Chondrocyte (in vitro differentiated cells): ENCODE measurements around the gene SLC5A9. TPM values are rescaled to one million over a fixed set of nuclear protein-coding genes. Genes with fewer than 3 reads are reported as not detected.

Experiments
- DNase-seq: peaks from one replicate; pipeline ENCODE4 v3.0.0; 2021; ENCODE audit warnings: mixed read lengths, low spot score
- H3K27ac Mint-ChIP-seq: one replicate; pipeline ENCODE4 v1.8.0; 2021; ENCODE audit warnings: mild to moderate bottlenecking, moderate library complexity, mixed read lengths; ENCODE audit not compliant: unreplicated experiment
- H3K27me3 Mint-ChIP-seq: 2 replicates; pipeline ENCODE4 v1.8.0; 2021; ENCODE audit warnings: low read depth, mixed read lengths
- H3K36me3 Mint-ChIP-seq: 2 replicates; pipeline ENCODE4 v1.8.0; 2021; ENCODE audit warnings: low read depth, mixed read lengths
- H3K4me1 Mint-ChIP-seq: 2 replicates; pipeline ENCODE4 v1.8.0; 2021; ENCODE audit warnings: low read depth, mild to moderate bottlenecking, mixed read lengths
- H3K4me3 Mint-ChIP-seq: one replicate; pipeline ENCODE4 v1.8.0; 2021; ENCODE audit warnings: mild to moderate bottlenecking, moderate library complexity, mixed read lengths; ENCODE audit not compliant: unreplicated experiment
- H3K9me3 Mint-ChIP-seq: 2 replicates; pipeline ENCODE4 v1.8.0; 2021; ENCODE audit warnings: low read depth, mixed read lengths
- CTCF ChIP-seq: fragments of 200-600 bp; sonication (generic); IDR thresholded peaks from 2 replicates; pipeline ENCODE4 v1.5.0; 2021; ENCODE audit warnings: antibody characterized with exemption, mild to moderate bottlenecking, moderate library complexity
- total RNA-seq: library from RNA; stranded (reverse); gene quantifications from 3 replicates; pipeline ENCODE4 v1.2.1, GENCODE V29; 2021

The SLC5A9 gene
- total RNA-seq, 1 donor from 2014 or later = not detected

GRCh38 chr1:48224791-48225190 lies 2.3 kb downstream of the SLC5A9 start:
- Mint-ChIP-seq H3K4me3 (no peak overlapping the region), H3K36me3 (no peaks in the 10 kb centered on the region), H3K27me3 (peaks cover 5% of the 10 kb centered on the region), H3K4me1 (no peaks in the 10 kb centered on the region), H3K27ac (no peak overlapping the region), H3K9me3 (no peaks in the 10 kb centered on the region)
- TF ChIP-seq CTCF = no peak
- no peak for DNase-seq

- no peak overlapping the region for H3K4me3 Mint-ChIP-seq
- H3K4me1 Mint-ChIP-seq = no peaks in the 10 kb centered on the region
- no peaks in the 10 kb centered on the region for H3K9me3 Mint-ChIP-seq
- TF ChIP-seq CTCF = no peak
- DNase-seq = no peak
- H3K36me3 Mint-ChIP-seq = no peaks in the 10 kb centered on the region
- H3K27me3 Mint-ChIP-seq = peaks cover 8% of the 10 kb centered on the region
- no peak overlapping the region for H3K27ac Mint-ChIP-seq
Observed at GRCh38 chr1:48225579-48225978, 3.1 kb downstream of the SLC5A9 start.

- no peak for DNase-seq
- Mint-ChIP-seq H3K9me3 (no peaks in the 10 kb centered on the region), H3K27ac (no peak overlapping the region), H3K36me3 (no peaks in the 10 kb centered on the region), H3K4me1 (no peaks in the 10 kb centered on the region), H3K4me3 (no peak overlapping the region), H3K27me3 (peaks cover 14% of the 10 kb centered on the region)
- no peak for TF ChIP-seq CTCF
Observed at GRCh38 chr1:48227165-48228013, 4.9 kb downstream of the SLC5A9 start.

GRCh38 chr1:48228156-48228555 lies 5.6 kb downstream of the SLC5A9 start:
- no peak for DNase-seq
- H3K9me3 Mint-ChIP-seq = no peaks in the 10 kb centered on the region
- H3K4me1 Mint-ChIP-seq = no peaks in the 10 kb centered on the region
- H3K36me3 Mint-ChIP-seq = no peaks in the 10 kb centered on the region
- no peak overlapping the region for H3K27ac Mint-ChIP-seq
- H3K27me3 Mint-ChIP-seq = peaks cover 14% of the 10 kb centered on the region
- no peak overlapping the region for H3K4me3 Mint-ChIP-seq
- TF ChIP-seq CTCF = peak; percentile 32

- no peaks in the 10 kb centered on the region for H3K4me1 Mint-ChIP-seq
- H3K4me3 Mint-ChIP-seq = no peak overlapping the region
- no peak overlapping the region for H3K27ac Mint-ChIP-seq
- no peak for TF ChIP-seq CTCF
- peaks cover 17% of the 10 kb centered on the region for H3K27me3 Mint-ChIP-seq
- H3K36me3 Mint-ChIP-seq = no peaks in the 10 kb centered on the region
- H3K9me3 Mint-ChIP-seq = no peaks in the 10 kb centered on the region
- DNase-seq = no peak
Observed at GRCh38 chr1:48229317-48229716, 6.8 kb downstream of the SLC5A9 start.
